IPS-18a (cell line): ENCODE measurements around the gene MYT1.

Experiments
- H3K27ac ChIP-seq: one replicate; pipeline ENCODE4 v1.5.1; 2013; ENCODE audit warnings: low read length
- H3K27me3 ChIP-seq: one replicate; pipeline ENCODE4 v1.6.1; 2013; ENCODE audit warnings: mild to moderate bottlenecking, low read length; ENCODE audit not compliant: control insufficient read depth, insufficient read depth
- H3K36me3 ChIP-seq: one replicate; pipeline ENCODE4 v1.6.1; 2013; ENCODE audit warnings: low read depth, low read length; ENCODE audit not compliant: control insufficient read depth
- H3K4me1 ChIP-seq: one replicate; pipeline ENCODE4 v1.6.1; 2013; ENCODE audit warnings: low read depth, low read length; ENCODE audit not compliant: control insufficient read depth
- H3K4me3 ChIP-seq: one replicate; pipeline ENCODE4 v1.5.1; 2013; ENCODE audit warnings: low read length
- H3K9ac ChIP-seq: one replicate; pipeline ENCODE4 v1.6.1; 2013; ENCODE audit warnings: mild to moderate bottlenecking, low read length, moderate library complexity
- H3K9me3 ChIP-seq: one replicate; pipeline ENCODE4 v1.6.1; 2013; ENCODE audit warnings: low read depth, low read length; ENCODE audit not compliant: control insufficient read depth

MYT1 gene

GRCh38 chr20:64142590-64142989 lies 21.7 kb upstream of the MYT1 start:
- H3K9ac ChIP-seq = no peak overlapping the region
- H3K9me3 ChIP-seq = no peaks in the 10 kb centered on the region
- H3K36me3 ChIP-seq = no peaks in the 10 kb centered on the region
- no peaks in the 10 kb centered on the region for H3K4me1 ChIP-seq
- H3K27me3 ChIP-seq = no peaks in the 10 kb centered on the region
- H3K27ac ChIP-seq = no peak overlapping the region
- no peak overlapping the region for H3K4me3 ChIP-seq

GRCh38 chr20:64143018-64143801 lies 21.0 kb upstream of the MYT1 start:
- no peak overlapping the region for H3K27ac ChIP-seq
- no peaks in the 10 kb centered on the region for H3K4me1 ChIP-seq
- H3K4me3 ChIP-seq = no peak overlapping the region
- H3K9me3 ChIP-seq = no peaks in the 10 kb centered on the region
- no peaks in the 10 kb centered on the region for H3K36me3 ChIP-seq
- H3K27me3 ChIP-seq = no peaks in the 10 kb centered on the region
- H3K9ac ChIP-seq = no peak overlapping the region

DNA sequence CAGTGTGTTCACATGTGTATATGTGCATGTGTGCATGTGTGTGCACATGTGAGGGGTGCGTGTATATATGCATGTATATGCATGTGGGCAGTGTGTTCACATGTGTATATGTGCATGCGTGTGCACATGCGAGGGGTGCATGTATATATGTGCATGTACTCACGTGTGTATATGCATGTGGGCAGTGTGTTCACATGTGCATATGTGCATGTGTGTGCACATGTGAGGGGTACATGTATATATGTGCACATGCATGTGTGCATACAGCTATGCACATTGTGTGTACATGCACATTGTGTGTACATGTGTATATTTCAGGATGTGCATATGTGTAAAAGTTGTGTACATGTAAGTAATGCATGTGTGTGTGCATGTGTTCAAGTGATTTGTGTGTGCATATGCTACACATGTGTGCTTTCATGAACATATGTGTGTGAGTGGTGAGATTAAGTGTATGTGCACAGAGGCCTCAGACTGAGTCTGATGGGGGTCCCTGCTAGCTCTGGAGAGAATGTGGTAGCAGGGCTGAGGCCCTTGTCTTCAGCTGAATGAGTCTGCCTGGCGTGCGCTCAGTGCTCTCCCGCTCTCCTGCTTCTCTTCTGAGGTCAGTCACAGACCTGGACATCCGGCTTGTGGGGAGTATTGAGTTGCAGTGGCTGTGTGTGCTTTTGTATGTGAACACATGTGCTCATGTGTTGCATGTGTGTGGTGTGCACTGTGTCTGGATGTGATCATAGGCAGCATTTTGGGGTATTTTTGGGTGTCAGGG lies 19.9 kb upstream of the MYT1 start:
- Histone ChIP-seq H3K27ac (no peak overlapping the region), H3K36me3 (no peaks in the 10 kb centered on the region), H3K9ac (no peak overlapping the region), H3K27me3 (no peaks in the 10 kb centered on the region), H3K9me3 (no peaks in the 10 kb centered on the region), H3K4me3 (no peak overlapping the region), H3K4me1 (no peaks in the 10 kb centered on the region)

GRCh38 chr20:64145458-64146300 lies 18.6 kb upstream of the MYT1 start:
- Histone ChIP-seq H3K9me3 (no peaks in the 10 kb centered on the region), H3K4me1 (no peaks in the 10 kb centered on the region), H3K36me3 (no peaks in the 10 kb centered on the region), H3K4me3 (no peak overlapping the region), H3K27me3 (no peaks in the 10 kb centered on the region), H3K9ac (no peak overlapping the region), H3K27ac (no peak overlapping the region)

DNA sequence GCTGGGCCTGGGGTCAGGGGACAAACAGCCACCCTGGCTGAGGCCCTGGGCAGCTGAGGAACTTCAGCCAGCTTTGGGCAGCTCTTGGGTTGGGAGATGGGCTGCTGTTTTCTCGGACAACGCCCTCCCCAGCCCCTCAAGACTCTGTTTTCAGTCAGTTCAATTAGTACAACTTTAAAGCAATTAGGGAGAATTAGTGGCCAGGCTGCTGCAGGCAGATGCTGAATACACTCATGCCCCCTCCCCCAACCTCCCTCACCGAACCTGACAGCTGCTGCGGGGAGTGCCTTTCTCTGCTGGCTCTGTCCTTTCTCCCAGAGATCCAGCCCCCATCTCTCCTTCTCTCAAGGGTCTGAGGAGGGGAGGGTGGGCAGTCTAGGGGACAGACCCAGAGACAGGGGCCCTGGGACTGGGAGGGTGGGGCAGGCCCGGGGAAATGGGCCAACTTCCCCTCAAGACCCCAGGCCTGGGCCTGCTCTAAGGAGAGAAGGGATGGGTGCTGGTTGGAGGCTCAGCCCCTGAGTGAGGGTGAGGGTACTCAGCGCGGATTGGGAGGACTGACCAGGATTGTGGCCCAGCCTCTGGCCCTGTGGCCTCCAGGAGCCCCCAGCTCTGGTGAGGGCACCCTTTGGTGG lies 17.8 kb upstream of the MYT1 start:
- peaks cover 3% of the 10 kb centered on the region for H3K4me1 ChIP-seq
- H3K9ac ChIP-seq = no peak overlapping the region
- H3K9me3 ChIP-seq = no peaks in the 10 kb centered on the region
- no peaks in the 10 kb centered on the region for H3K36me3 ChIP-seq
- H3K27me3 ChIP-seq = no peaks in the 10 kb centered on the region
- H3K4me3 ChIP-seq = no peak overlapping the region
- no peak overlapping the region for H3K27ac ChIP-seq

- Histone ChIP-seq H3K9me3 (no peaks in the 10 kb centered on the region), H3K9ac (no peak overlapping the region), H3K4me1 (peaks cover 9% of the 10 kb centered on the region), H3K4me3 (no peak overlapping the region), H3K36me3 (no peaks in the 10 kb centered on the region), H3K27ac (no peak overlapping the region), H3K27me3 (no peaks in the 10 kb centered on the region)
Measured at GRCh38 chr20:64146936-64147477, 17.2 kb upstream of the MYT1 start.

DNA sequence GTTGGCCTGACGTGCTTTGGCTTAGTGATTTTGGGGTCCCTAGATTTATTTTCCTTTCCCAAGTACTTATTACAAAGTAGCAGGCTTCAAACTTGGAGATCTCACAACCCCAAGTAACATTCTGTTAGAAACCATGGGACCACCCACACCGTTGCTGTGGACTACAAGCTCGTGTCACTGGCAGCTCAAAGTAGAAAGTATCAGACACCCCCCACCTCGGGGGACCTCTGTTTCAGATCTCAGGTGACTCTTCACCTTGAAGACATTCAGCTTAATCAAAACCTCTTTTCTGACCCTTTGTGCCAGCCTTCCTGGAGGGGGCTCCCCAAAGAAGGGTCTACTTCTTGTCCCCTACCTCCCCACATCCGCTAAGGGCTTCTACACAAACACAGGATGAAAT lies 15.7 kb upstream of the MYT1 start:
- Histone ChIP-seq H3K9ac (no peak overlapping the region), H3K4me1 (peaks cover 9% of the 10 kb centered on the region), H3K27ac (no peak overlapping the region), H3K27me3 (no peaks in the 10 kb centered on the region), H3K9me3 (no peaks in the 10 kb centered on the region), H3K4me3 (no peak overlapping the region), H3K36me3 (no peaks in the 10 kb centered on the region)

GRCh38 chr20:64149141-64149540 lies 15.1 kb upstream of the MYT1 start:
- H3K9me3 ChIP-seq = no peaks in the 10 kb centered on the region
- H3K27ac ChIP-seq = no peak overlapping the region
- no peaks in the 10 kb centered on the region for H3K27me3 ChIP-seq
- H3K36me3 ChIP-seq = no peaks in the 10 kb centered on the region
- H3K4me1 ChIP-seq = peaks cover 9% of the 10 kb centered on the region
- H3K4me3 ChIP-seq = no peak overlapping the region
- H3K9ac ChIP-seq = no peak overlapping the region

GRCh38 chr20:64149809-64150560 lies 14.3 kb upstream of the MYT1 start:
- Histone ChIP-seq H3K4me1 (peaks cover 9% of the 10 kb centered on the region), H3K36me3 (no peaks in the 10 kb centered on the region), H3K9me3 (no peaks in the 10 kb centered on the region), H3K4me3 (no peak overlapping the region), H3K9ac (no peak overlapping the region), H3K27me3 (no peaks in the 10 kb centered on the region), H3K27ac (no peak overlapping the region)

GRCh38 chr20:64150756-64151632 lies 13.3 kb upstream of the MYT1 start:
- H3K9ac ChIP-seq = no peak overlapping the region
- peaks cover 9% of the 10 kb centered on the region for H3K4me1 ChIP-seq
- no peaks in the 10 kb centered on the region for H3K27me3 ChIP-seq
- H3K9me3 ChIP-seq = no peaks in the 10 kb centered on the region
- no peak overlapping the region for H3K4me3 ChIP-seq
- no peaks in the 10 kb centered on the region for H3K36me3 ChIP-seq
- H3K27ac ChIP-seq = no peak overlapping the region
